ENCODE measurements around the gene ARL15. TPM values are rescaled to one million over a fixed set of nuclear protein-coding genes. Genes with fewer than 3 reads are reported as not detected.

The ARL15 gene
- total and polyA plus RNA-seq, 8 donors = 20.2 to 27.7 (median 25.1) TPM

DNA sequence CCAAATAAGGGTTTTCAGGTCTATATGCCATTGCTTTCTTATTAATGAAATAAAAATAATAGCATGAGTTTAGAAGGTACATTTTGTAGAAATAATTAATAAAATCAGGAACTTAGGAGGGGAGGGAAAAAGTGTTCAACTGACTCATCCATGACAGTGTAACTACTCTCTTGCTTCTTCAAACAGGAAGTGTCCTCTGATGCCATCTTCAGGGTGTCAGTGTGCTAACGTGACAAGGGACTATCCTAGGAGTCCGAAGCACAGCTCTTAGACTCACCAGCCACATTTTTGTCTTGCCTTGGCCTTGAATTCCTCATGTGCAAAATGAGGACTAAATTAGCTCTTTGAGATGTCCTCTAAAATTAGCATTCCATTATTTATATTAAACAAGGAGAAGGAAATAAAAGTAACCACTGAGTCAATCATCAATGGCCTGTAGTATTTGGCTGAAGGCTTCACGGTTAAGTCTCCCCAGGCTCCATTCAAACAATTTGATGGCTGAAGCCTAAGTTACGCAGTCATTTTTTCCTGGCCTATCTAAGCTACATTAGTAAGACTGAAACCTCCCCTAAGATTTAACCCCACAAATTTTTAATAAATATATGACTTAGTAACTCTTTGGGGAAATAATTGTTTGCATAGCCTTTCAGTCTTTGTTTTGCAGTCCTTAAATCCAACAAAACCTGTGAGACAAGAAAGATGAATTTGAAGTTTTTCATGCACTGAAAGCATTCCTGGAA, 151.1 kb downstream of the ARL15 start:
- TF ChIP-seq, protein P1, sequence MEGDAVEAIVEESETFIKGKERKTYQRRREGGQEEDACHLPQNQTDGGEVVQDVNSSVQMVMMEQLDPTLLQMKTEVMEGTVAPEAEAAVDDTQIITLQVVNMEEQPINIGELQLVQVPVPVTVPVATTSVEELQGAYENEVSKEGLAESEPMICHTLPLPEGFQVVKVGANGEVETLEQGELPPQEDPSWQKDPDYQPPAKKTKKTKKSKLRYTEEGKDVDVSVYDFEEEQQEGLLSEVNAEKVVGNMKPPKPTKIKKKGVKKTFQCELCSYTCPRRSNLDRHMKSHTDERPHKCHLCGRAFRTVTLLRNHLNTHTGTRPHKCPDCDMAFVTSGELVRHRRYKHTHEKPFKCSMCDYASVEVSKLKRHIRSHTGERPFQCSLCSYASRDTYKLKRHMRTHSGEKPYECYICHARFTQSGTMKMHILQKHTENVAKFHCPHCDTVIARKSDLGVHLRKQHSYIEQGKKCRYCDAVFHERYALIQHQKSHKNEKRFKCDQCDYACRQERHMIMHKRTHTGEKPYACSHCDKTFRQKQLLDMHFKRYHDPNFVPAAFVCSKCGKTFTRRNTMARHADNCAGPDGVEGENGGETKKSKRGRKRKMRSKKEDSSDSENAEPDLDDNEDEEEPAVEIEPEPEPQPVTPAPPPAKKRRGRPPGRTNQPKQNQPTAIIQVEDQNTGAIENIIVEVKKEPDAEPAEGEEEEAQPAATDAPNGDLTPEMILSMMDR (IDR thresholded peaks at IDR 0.05) = no peak
- Histone ChIP-seq H3K4me1 (no peaks in the 10 kb centered on the region), H3K27ac (no peak overlapping the region), H3K9me3 (no peaks in the 10 kb centered on the region), H3K4me3 (no peak overlapping the region), H3K36me3 (no peaks in the 10 kb centered on the region), H3K27me3 (no peaks in the 10 kb centered on the region)
- ATAC-seq (peak; percentile 39), DNase-seq (no peak)
- intact Hi-C loops (cut with DNase I) = no loop called here

- intact Hi-C loops (cut with DNase I) = no loop called here
- no peak for DNase-seq
- Histone ChIP-seq H3K4me3 (no peak overlapping the region), H3K27me3 (no peaks in the 10 kb centered on the region), H3K27ac (no peak overlapping the region), H3K9me3 (no peaks in the 10 kb centered on the region), H3K36me3 (no peaks in the 10 kb centered on the region), H3K4me1 (no peaks in the 10 kb centered on the region)
- no peak for ATAC-seq
- TF ChIP-seq, protein P1 (IDR thresholded peaks at IDR 0.05) = no peak
These were observed 153.8 kb downstream of the ARL15 start for GRCh38 chr5:54156577-54156976.

DNA sequence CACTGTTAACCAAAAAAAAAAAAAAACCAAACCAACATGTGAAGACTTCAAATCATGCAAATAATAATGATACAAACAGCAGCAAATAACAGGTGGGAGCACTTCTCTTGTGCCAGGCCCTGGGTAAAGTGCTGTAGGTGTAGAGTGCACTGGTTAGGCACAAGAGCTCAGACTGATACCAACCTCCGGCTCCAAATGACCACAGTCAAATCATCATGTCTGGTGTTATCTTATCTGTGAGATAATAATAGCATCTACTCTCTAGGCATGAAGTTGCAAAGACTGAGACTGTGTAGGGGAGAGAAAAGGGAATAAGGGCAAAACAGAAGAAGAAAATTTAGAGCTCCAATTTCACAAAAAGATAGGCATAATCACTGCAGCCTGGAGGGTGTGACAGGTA, 159.5 kb downstream of the ARL15 start:
- DNase-seq (no peak), ATAC-seq (no peak)
- Histone ChIP-seq H3K36me3 (no peaks in the 10 kb centered on the region), H3K4me3 (no peak overlapping the region), H3K27me3 (no peaks in the 10 kb centered on the region), H3K27ac (no peak overlapping the region), H3K9me3 (no peaks in the 10 kb centered on the region), H3K4me1 (no peaks in the 10 kb centered on the region)
- intact Hi-C loops (cut with DNase I) = no loop called here
- TF ChIP-seq, protein P1 (IDR thresholded peaks at IDR 0.05) = no peak

DNA sequence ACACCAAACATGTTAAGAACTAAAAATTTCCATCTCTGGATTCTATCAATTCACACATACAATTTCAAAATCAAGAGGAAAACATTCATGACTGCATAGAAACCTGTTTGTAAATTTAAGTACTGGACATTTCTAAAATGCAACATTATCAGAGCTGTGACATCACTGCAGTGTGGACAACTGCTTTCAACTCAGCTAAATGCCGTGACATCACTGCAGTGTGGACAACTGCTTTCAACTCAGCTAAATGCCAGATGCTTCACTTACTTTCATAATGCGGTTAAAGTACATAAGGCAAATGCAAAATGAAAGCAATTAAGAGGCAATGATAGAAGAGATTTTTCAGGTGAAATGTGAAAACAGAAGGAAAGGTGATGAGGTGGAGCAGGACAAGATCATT, 161.5 kb downstream of the ARL15 start:
- no peak overlapping the region for H3K4me3 ChIP-seq
- H3K4me1 ChIP-seq = no peaks in the 10 kb centered on the region
- ATAC-seq (no peak), DNase-seq (no peak)
- TF ChIP-seq, protein P1 (IDR thresholded peaks at IDR 0.05) = no peak
- intact Hi-C loops (cut with DNase I) = no loop called here
- no peaks in the 10 kb centered on the region for H3K27me3 ChIP-seq
- no peaks in the 10 kb centered on the region for H3K36me3 ChIP-seq
- no peak overlapping the region for H3K27ac ChIP-seq
- H3K9me3 ChIP-seq = no peaks in the 10 kb centered on the region

DNA sequence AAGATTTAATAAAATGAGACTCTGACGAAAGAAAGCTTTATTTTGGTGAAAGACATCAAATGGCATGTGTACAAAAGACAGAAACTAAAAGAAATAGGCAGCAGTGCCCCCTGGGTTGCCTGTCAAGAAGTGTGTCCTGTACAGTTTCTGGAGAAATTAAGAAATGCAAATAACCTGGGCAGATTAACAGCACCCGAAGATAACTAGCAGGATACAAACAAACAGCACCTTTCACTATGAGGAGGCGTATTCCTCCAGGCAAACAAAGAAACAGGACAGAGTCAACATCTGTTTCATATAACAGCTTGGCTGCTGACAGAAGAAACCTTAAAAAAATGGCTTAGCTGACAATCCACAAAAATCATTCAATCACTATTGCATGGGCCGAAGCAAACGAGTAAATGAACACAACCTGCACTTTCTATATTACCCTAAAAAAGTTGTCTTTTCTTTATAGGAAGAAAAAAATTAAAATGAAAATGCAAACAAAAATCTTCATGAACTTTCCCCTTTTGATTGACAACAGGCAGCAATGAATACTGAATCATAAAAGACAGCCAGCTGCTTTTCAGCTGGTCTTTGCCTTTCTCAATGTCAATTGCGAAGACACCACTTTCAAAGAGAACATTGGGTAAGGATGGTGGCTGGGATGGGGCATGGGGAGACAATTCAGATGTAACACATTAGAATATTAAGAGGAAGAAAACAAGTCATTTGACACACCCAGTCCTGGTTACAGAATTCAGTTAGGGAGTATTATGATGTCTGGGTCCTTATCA, 162.1 kb downstream of the ARL15 start:
- Histone ChIP-seq H3K9me3 (no peaks in the 10 kb centered on the region), H3K27me3 (no peaks in the 10 kb centered on the region), H3K4me3 (no peak overlapping the region), H3K27ac (no peak overlapping the region), H3K4me1 (no peaks in the 10 kb centered on the region), H3K36me3 (no peaks in the 10 kb centered on the region)
- TF ChIP-seq, protein P1 (IDR thresholded peaks at IDR 0.05) = no peak
- ATAC-seq (no peak), DNase-seq (no peak)
- intact Hi-C loops (cut with DNase I) = no loop called here
